ENCODE data around the gene TMEM222.
"Not testable (repeated sequence)": the region's sequence is repeated elsewhere in the genome, so short reads cannot be mapped to it uniquely, and the experiment has no call there.

TMEM222 gene

GRCh38 chr1:27321813-27322568 lies at the start of gene TMEM222:
Gene TMEM222 (plus strand): TSS chr1:27322163. CDS start chr1:27322198, 35 bp downstream.
- peak; percentile 97 for DNase-seq (ENCODE audit: low read depth)

- DNase-seq (ENCODE audit: low read depth): no peak
Measured at GRCh38 chr1:27274204-27274603, 47.8 kb upstream of the TMEM222 start.

GRCh38 chr1:27275696-27276095 lies 46.3 kb upstream of the TMEM222 start:
- DNase-seq (ENCODE audit: low read depth): no peak

GRCh38 chr1:27284425-27285273 lies 37.3 kb upstream of the TMEM222 start:
- peak; percentile 67 for DNase-seq (ENCODE audit: low read depth)

- DNase-seq (ENCODE audit: low read depth): no peak
Measured at GRCh38 chr1:27285274-27285660, 36.7 kb upstream of the TMEM222 start.

GRCh38 chr1:27285821-27286220 lies 36.1 kb upstream of the TMEM222 start:
- DNase-seq (ENCODE audit: low read depth): not testable (repeated sequence)

GRCh38 chr1:27289125-27289524 lies 32.8 kb upstream of the TMEM222 start:
- not testable (repeated sequence) for DNase-seq (ENCODE audit: low read depth)

- DNase-seq (ENCODE audit: low read depth): no peak
Measured at GRCh38 chr1:27290581-27290980, 31.4 kb upstream of the TMEM222 start.

GRCh38 chr1:27292106-27292505 lies 29.9 kb upstream of the TMEM222 start:
- no peak for DNase-seq (ENCODE audit: low read depth)

- no peak for DNase-seq (ENCODE audit: low read depth)
Measured at GRCh38 chr1:27293915-27294314, 28.0 kb upstream of the TMEM222 start.

- DNase-seq (ENCODE audit: low read depth): peak; percentile 42
Measured at GRCh38 chr1:27296773-27297291, 25.1 kb upstream of the TMEM222 start.

GRCh38 chr1:27297903-27298302 lies 24.1 kb upstream of the TMEM222 start:
- no peak for DNase-seq (ENCODE audit: low read depth)

- DNase-seq (ENCODE audit: low read depth): no peak
Measured at GRCh38 chr1:27298632-27299384, 23.2 kb upstream of the TMEM222 start.

- no peak for DNase-seq (ENCODE audit: low read depth)
Measured at GRCh38 chr1:27299385-27300271, 22.3 kb upstream of the TMEM222 start.

GRCh38 chr1:27300341-27301051 lies 21.5 kb upstream of the TMEM222 start:
- DNase-seq (ENCODE audit: low read depth): peak; percentile 59

GRCh38 chr1:27301052-27301422 lies 20.9 kb upstream of the TMEM222 start:
- no peak for DNase-seq (ENCODE audit: low read depth)

- no peak for DNase-seq (ENCODE audit: low read depth)
Measured at GRCh38 chr1:27301582-27302199, 20.3 kb upstream of the TMEM222 start.

GRCh38 chr1:27302612-27303011 lies 19.4 kb upstream of the TMEM222 start:
- no peak for DNase-seq (ENCODE audit: low read depth)

GRCh38 chr1:27303509-27303908 lies 18.5 kb upstream of the TMEM222 start:
- DNase-seq (ENCODE audit: low read depth): no peak

GRCh38 chr1:27306071-27306470 lies 15.9 kb upstream of the TMEM222 start:
- DNase-seq (ENCODE audit: low read depth): no peak
